ENCODE results near the gene RASSF6. TPM values are rescaled to one million over a fixed set of nuclear protein-coding genes. Genes with fewer than 3 reads are reported as not detected.

Gene RASSF6
- total RNA-seq, 2 experiments from 2014 or later, result 48.3 to 62.2 TPM

DNA sequence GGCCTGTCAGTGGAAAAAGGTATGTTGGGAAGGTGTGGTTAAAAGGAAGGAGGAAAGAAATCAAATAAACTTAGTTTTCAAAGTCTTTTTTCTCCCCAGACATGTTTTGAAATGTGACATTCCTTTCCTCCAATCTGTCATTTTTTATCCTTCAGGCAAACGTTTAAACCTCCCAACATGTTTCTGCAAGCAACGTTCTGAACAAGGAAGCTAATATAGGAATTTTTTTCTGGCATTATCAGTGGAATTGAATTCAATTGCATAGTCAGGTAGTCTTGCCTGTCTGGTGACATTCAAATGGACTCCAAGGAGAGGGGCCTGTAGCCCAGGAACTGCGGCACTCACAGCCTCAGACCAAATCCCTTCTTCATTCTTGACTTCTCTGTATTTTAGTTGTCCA lies 30.0 kb upstream of the RASSF6 start:
- H3K4me1 ChIP-seq (ENCODE audit: insufficient read depth, low read length, poor library complexity, severe bottlenecking), result peaks cover 48% of the 10 kb centered on the region
- CTCF ChIA-PET (ENCODE audit: unreplicated experiment), result interaction anchor here (1.9 kb wide), 1 partner anchor 76 kb away, joined by 6 read pairs; no protein-coding TSS in a partner anchor
- intact Hi-C loops (cut with micrococcal nuclease; ENCODE audit: unreplicated experiment), result loop anchor here (5.0 to 10.0 kb wide), 2 partner anchors 338 to 585 kb away; partner anchors contain the start of gene COX18
- H3K27ac ChIP-seq (ENCODE audit: low read depth, low read length, poor library complexity, severe bottlenecking), result no peak overlapping the region
- H3K79me2 ChIP-seq (ENCODE audit: insufficient read depth, low read depth, low read length), result no peaks in the 10 kb centered on the region
- H3K4me3 ChIP-seq (ENCODE audit: low read depth, low read length, poor library complexity, severe bottlenecking), result no peak overlapping the region
- H3K36me3 ChIP-seq (ENCODE audit: insufficient read depth, low read length), result peaks cover 12% of the 10 kb centered on the region
- peaks cover 17% of the 10 kb centered on the region; the same call in 1 of the 2 replicates for H3K9me3 ChIP-seq (ENCODE audit: low read length)
- H3K9me2 ChIP-seq (ENCODE audit: insufficient read depth, low read length), result no peaks in the 10 kb centered on the region
- no peak overlapping the region for H3K4me2 ChIP-seq (ENCODE audit: low read length)
- no peak for DNase-seq (ENCODE audit: low spot score)
- TF ChIP-seq, protein P1, sequence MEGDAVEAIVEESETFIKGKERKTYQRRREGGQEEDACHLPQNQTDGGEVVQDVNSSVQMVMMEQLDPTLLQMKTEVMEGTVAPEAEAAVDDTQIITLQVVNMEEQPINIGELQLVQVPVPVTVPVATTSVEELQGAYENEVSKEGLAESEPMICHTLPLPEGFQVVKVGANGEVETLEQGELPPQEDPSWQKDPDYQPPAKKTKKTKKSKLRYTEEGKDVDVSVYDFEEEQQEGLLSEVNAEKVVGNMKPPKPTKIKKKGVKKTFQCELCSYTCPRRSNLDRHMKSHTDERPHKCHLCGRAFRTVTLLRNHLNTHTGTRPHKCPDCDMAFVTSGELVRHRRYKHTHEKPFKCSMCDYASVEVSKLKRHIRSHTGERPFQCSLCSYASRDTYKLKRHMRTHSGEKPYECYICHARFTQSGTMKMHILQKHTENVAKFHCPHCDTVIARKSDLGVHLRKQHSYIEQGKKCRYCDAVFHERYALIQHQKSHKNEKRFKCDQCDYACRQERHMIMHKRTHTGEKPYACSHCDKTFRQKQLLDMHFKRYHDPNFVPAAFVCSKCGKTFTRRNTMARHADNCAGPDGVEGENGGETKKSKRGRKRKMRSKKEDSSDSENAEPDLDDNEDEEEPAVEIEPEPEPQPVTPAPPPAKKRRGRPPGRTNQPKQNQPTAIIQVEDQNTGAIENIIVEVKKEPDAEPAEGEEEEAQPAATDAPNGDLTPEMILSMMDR (conservative IDR thresholded peaks at IDR 0.05; ENCODE audit: low read length), result no peak
- POLR2A ChIA-PET, result no interaction called here
- peak overlapping the region; percentile 39; the same call in 1 of the 2 replicates for H2AFZ ChIP-seq (ENCODE audit: low read length)
- H4K20me1 ChIP-seq (ENCODE audit: insufficient read depth, low read length), result no peaks in the 10 kb centered on the region
- BruUV-seq (replicated peaks), result no TSS peak

DNA sequence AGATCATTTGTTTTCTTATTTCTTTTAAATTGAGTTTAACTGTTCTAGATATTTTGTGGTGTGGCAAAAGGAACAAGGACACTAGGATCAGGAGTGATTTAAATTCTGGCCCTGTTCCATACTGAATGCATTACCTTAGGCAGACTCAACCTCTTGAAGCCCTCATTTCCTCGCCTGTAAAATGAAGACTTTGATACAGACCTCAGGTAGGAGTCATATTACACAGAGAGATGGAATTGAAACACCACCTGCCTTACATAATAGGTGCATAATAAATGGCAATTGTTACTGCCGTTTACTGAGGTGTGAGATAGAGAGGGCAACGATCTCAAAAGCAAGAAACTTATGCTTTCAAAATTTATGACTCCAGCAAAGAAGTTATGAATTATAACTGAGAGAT lies 28.2 kb upstream of the RASSF6 start:
- no peak for DNase-seq (ENCODE audit: low spot score)
- Histone ChIP-seq H2AFZ (ENCODE audit: low read length) (peak overlapping the region; percentile 6; the same call in 1 of the 2 replicates), H3K9me3 (ENCODE audit: low read length) (peaks cover 17% of the 10 kb centered on the region; the same call in 1 of the 2 replicates), H4K20me1 (ENCODE audit: insufficient read depth, low read length) (no peaks in the 10 kb centered on the region), H3K4me2 (ENCODE audit: low read length) (no peak overlapping the region), H3K9me2 (ENCODE audit: insufficient read depth, low read length) (no peaks in the 10 kb centered on the region), H3K4me1 (ENCODE audit: insufficient read depth, low read length, poor library complexity, severe bottlenecking) (peaks cover 30% of the 10 kb centered on the region), H3K36me3 (ENCODE audit: insufficient read depth, low read length) (peaks cover 12% of the 10 kb centered on the region), H3K4me3 (ENCODE audit: low read depth, low read length, poor library complexity, severe bottlenecking) (no peak overlapping the region), H3K79me2 (ENCODE audit: insufficient read depth, low read depth, low read length) (no peaks in the 10 kb centered on the region), H3K27ac (ENCODE audit: low read depth, low read length, poor library complexity, severe bottlenecking) (no peak overlapping the region)
- CTCF ChIA-PET (ENCODE audit: unreplicated experiment), result no interaction called here
- TF ChIP-seq, protein P1 (conservative IDR thresholded peaks at IDR 0.05; ENCODE audit: low read length), result no peak
- TF ChIP-seq EZH2phosphoT487 (IDR thresholded peaks at IDR 0.05; ENCODE audit: borderline replicate concordance, low read depth, low read length), result no peak
- no TSS peak for BruUV-seq (replicated peaks)
- POLR2A ChIA-PET, result interaction anchor here (1.0 to 1.6 kb wide), 2 partner anchors 59 kb away, joined by 6 to 7 read pairs; no protein-coding TSS in a partner anchor
- intact Hi-C loops (cut with micrococcal nuclease; ENCODE audit: unreplicated experiment), result no loop called here

DNA sequence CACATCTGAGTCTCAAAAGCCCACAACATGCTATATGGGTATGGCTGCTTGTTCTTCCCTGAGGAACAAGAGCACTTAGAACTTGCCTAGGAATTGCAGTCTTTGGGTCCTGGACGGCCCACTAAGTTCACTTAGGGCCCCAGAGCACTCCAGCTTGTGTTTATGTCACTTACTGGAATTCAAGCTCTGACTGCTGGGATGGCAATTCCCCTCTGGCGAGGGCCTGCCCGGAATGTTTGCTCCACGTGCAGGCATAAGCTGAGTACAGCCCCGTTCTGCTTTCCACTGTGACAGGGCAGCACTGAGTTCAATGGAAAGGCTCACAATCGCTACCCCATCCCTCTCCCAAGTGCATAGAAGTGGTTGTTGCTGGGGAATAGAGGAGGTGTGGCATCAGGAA lies 25.9 kb upstream of the RASSF6 start:
- Histone ChIP-seq H3K79me2 (ENCODE audit: insufficient read depth, low read depth, low read length) (no peaks in the 10 kb centered on the region), H3K4me2 (ENCODE audit: low read length) (no peak overlapping the region), H3K4me3 (ENCODE audit: low read depth, low read length, poor library complexity, severe bottlenecking) (no peak overlapping the region), H3K4me1 (ENCODE audit: insufficient read depth, low read length, poor library complexity, severe bottlenecking) (peaks cover 6% of the 10 kb centered on the region), H4K20me1 (ENCODE audit: insufficient read depth, low read length) (no peaks in the 10 kb centered on the region), H3K9me3 (ENCODE audit: low read length) (peaks cover 7% of the 10 kb centered on the region; the same call in 1 of the 2 replicates), H3K27ac (ENCODE audit: low read depth, low read length, poor library complexity, severe bottlenecking) (no peak overlapping the region), H2AFZ (ENCODE audit: low read length) (no peak overlapping the region), H3K9me2 (ENCODE audit: insufficient read depth, low read length) (no peaks in the 10 kb centered on the region), H3K36me3 (ENCODE audit: insufficient read depth, low read length) (no peaks in the 10 kb centered on the region; the same call in 1 of the 2 replicates)
- no TSS peak for BruUV-seq (replicated peaks)
- DNase-seq (ENCODE audit: low spot score), result no peak
- TF ChIP-seq EZH2phosphoT487 (IDR thresholded peaks at IDR 0.05; ENCODE audit: borderline replicate concordance, low read depth, low read length), result no peak
- TF ChIP-seq, protein P1 (conservative IDR thresholded peaks at IDR 0.05; ENCODE audit: low read length), result no peak
- ChIA-PET CTCF (ENCODE audit: unreplicated experiment) (no interaction called here), POLR2A (interaction anchor here (0.6 to 1.2 kb wide), 4 partner anchors 16 to 388 kb away, joined by 3 to 6 read pairs (median 4); partner anchors contain the start of gene ANKRD17)
- intact Hi-C loops (cut with micrococcal nuclease; ENCODE audit: unreplicated experiment), result no loop called here
